Measurements from ENCODE around the gene TRPV3.

- no peak for TF ChIP-seq CTCF (IDR thresholded peaks at IDR 0.05; ENCODE audit: low read length)
- TF ChIP-seq EZH2 (optimal IDR thresholded peaks at IDR 0.05; ENCODE audit: low read depth, low read length), result no peak
These were observed 33.6 kb downstream of the TRPV3 start for GRCh38 chr17:3524024-3524423.
